Ammon's horn (tissue), 1 donor: ENCODE data around the gene AKR1E2.

Experiments used
- DNase-seq: peaks from one replicate; pipeline ENCODE4 v3.0.0-alpha.2; 2016; ENCODE audit warnings: low spot score

The AKR1E2 gene

GRCh38 chr10:4825868-4826791, at the start of gene AKR1E2:
Gene AKR1E2 (plus strand): TSS chr10:4826207. CDS start chr10:4826325, 118 bp downstream.
- DNase-seq: peak; percentile 91

- DNase-seq: no peak
These were observed 49.8 kb upstream of the AKR1E2 start for GRCh38 chr10:4776234-4776638.

- no peak for DNase-seq
These were observed 47.2 kb upstream of the AKR1E2 start for GRCh38 chr10:4778761-4779160.

- DNase-seq: no peak
These were observed 45.9 kb upstream of the AKR1E2 start for GRCh38 chr10:4780091-4780490.

- DNase-seq: no peak
These were observed 45.2 kb upstream of the AKR1E2 start for GRCh38 chr10:4780782-4781181.

GRCh38 chr10:4781955-4782354, 44.1 kb upstream of the AKR1E2 start:
- no peak for DNase-seq

- DNase-seq: no peak
These were observed 41.2 kb upstream of the AKR1E2 start for GRCh38 chr10:4784667-4785333.

GRCh38 chr10:4786043-4786839, 39.8 kb upstream of the AKR1E2 start:
- no peak for DNase-seq

GRCh38 chr10:4790045-4790444, 36.0 kb upstream of the AKR1E2 start:
- DNase-seq: no peak

GRCh38 chr10:4790922-4791321, 35.1 kb upstream of the AKR1E2 start:
- DNase-seq: no peak

GRCh38 chr10:4792381-4792780, 33.6 kb upstream of the AKR1E2 start:
- DNase-seq: no peak

GRCh38 chr10:4801405-4801804, 24.6 kb upstream of the AKR1E2 start:
- no peak for DNase-seq

- DNase-seq: no peak
These were observed 23.1 kb upstream of the AKR1E2 start for GRCh38 chr10:4802711-4803487.

GRCh38 chr10:4803822-4804221, 22.2 kb upstream of the AKR1E2 start:
- DNase-seq: no peak

GRCh38 chr10:4804465-4804864, 21.5 kb upstream of the AKR1E2 start:
- DNase-seq: no peak

GRCh38 chr10:4806534-4806933, 19.5 kb upstream of the AKR1E2 start:
- DNase-seq: no peak

- no peak for DNase-seq
These were observed 18.1 kb upstream of the AKR1E2 start for GRCh38 chr10:4807761-4808507.

- DNase-seq: no peak
These were observed 16.9 kb upstream of the AKR1E2 start for GRCh38 chr10:4809156-4809555.

- DNase-seq: no peak
These were observed 15.9 kb upstream of the AKR1E2 start for GRCh38 chr10:4810092-4810491.

GRCh38 chr10:4812046-4812445, 14.0 kb upstream of the AKR1E2 start:
- DNase-seq: no peak

GRCh38 chr10:4813023-4813422, 13.0 kb upstream of the AKR1E2 start:
- DNase-seq: no peak
